GM08714 (cell line): Measurements from ENCODE around the gene CREB3L2.
"Not testable (repeated sequence)": the region's sequence is repeated elsewhere in the genome, so short reads cannot be mapped to it uniquely, and the experiment has no call there.

Experiments used
- H3K4me3 ChIP-seq: fragments of 200-500 bp; sonication (Bioruptor generic); 2 replicates; pipeline ENCODE4 v1.5.1; 2014; ENCODE audit warnings: mild to moderate bottlenecking, low read length, inconsistent platforms
- ZNF274 ChIP-seq: IDR thresholded peaks from 2 replicates; pipeline ENCODE4 v1.6.1; 2012; ENCODE audit warnings: mild to moderate bottlenecking, low read depth, low read length

CREB3L2 gene

DNA sequence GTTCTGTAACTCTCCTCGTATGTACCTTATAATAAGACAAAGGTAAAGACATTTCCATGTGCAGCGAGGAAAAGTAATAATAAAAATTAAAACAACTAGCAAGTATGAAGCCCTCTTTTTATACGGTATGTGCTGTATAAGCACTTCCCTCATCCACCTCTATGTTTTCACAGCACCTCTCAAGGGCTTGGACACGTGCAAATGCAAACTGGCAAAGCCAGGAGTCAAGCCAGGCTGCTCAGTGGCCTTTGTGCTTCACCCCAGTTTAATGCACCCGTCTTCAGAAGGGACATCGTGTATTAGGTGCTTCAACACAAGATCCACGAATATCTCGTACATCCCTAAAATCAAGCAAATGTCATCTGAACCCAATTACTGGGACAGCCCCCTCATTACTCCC is 153.8 kb downstream of the CREB3L2 start:
- no peak overlapping the region for H3K4me3 ChIP-seq
- TF ChIP-seq ZNF274 = no peak

GRCh38 chr7:137847568-137848050 is 154.3 kb downstream of the CREB3L2 start:
- TF ChIP-seq ZNF274 = no peak
- peak overlapping the region; percentile 15; the same call in 1 of the 2 replicates for H3K4me3 ChIP-seq

- peak within 1 kb of the TSS; percentile 46 for H3K4me3 ChIP-seq
- no peak for TF ChIP-seq ZNF274
Observed at GRCh38 chr7:137846827-137847567, 154.9 kb downstream of the CREB3L2 start, which contains the start of gene DGKI. Gene DGKI, minus strand, starts transcription at chr7:137846974.

DNA sequence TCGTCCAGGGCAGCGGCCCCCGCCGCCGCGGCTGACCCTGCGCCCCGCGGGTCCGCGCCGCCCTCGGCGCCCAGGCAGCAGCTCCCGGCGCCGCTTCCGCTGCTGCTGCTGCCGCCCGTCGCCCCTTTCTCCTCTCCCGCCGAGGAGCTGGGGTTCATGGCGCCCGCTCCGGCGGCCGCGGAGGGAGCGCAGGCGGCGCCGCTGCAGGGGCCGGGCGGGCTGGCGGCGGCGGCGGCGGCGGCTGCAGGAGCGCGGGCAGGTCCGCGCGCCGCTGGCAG is 155.4 kb downstream of the CREB3L2 start:
- no peak for TF ChIP-seq ZNF274
- H3K4me3 ChIP-seq = peak overlapping the region; percentile 46

DNA sequence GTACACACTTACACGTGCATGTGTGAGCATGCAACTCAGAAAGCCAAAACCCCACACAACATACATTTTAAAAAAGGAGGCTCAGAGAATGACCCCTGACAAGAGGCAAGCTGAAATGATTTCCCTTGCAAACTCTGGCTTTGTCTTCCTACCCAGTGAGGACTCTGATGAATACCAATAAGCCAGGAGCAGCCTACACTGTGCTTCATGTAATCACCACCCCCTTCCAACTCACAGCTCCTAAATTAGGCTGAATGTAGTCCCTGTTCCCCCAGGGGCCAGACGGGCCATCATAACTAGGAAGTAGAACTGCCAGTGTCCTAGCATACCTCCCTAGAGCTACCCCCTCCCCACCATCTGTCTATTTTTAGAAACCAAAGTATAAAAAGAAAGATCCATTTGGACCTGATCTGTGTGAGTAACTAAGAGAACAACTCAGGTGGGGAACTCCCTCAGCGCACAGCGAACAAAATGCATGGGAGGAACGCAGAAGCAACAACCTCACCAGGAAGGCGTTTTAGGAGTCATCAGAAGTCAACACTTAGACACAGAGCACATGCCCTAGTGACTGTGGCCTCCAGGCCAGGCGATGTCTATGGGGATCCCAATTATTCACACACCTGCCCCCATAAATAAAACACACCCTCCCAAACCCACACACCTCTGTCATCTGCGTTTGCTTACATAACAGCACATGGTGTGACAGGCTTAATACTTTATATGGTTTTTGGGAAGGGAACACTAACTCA is 157.0 kb downstream of the CREB3L2 start:
- no peak overlapping the region for H3K4me3 ChIP-seq

GRCh38 chr7:137839903-137840779 is 161.7 kb downstream of the CREB3L2 start:
- H3K4me3 ChIP-seq = no peak overlapping the region
- TF ChIP-seq ZNF274 = no peak

More for the DNA sequence above, 157.0 kb downstream of the CREB3L2 start:
- TF ChIP-seq ZNF274 = no peak

DNA sequence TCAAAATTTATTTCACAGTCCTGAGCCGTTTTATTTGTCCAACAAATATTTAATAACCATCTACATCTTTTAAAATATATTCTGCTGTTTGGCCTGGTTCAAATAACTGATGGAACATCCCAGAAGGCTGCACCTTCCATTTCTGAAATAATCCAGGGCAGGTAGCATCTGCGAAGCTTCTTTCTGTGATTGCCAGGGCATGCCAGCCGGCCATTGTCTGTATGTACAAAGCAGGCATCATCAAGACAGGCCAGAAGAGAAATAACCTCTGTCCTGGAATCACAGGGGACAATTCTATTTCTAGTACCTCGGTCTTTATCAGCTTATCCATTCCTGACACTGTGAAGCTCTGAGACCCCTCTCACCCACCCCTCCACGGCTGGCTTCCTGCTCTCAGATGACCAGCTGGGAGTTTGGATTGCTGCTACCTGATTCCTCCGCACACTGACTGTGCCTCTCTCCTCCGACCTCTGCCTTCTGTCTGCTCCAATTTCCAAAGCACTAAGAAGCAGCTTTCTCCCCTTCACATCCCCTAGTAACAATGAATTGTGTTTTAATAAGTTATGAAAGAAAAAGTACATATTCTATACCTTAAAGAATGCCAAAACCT is 163.1 kb downstream of the CREB3L2 start:
- H3K4me3 ChIP-seq = no peak overlapping the region
- TF ChIP-seq ZNF274 = no peak

- H3K4me3 ChIP-seq = no peak overlapping the region
- no peak for TF ChIP-seq ZNF274
Observed at GRCh38 chr7:137836541-137836940, 165.3 kb downstream of the CREB3L2 start.

DNA sequence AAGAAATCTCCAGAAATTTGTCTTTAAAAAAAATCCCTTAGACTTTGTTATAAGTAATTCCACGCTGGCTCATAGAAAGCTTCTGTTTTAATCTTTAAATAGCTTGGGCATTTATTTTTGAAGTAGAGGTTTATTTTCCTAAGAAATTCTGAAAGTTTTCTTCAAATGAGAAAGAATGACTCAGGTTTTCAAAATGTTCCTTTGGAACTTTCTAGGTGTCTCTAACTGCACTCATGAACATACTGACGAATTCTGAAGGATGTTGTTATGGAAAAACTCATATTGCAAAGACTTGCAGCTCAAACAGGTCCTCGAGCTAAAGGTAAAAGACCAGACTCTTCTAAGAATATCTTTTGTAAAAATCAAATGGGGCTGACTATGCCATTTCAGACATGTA is 165.8 kb downstream of the CREB3L2 start:
- TF ChIP-seq ZNF274 = no peak
- no peak overlapping the region for H3K4me3 ChIP-seq

- no peak overlapping the region for H3K4me3 ChIP-seq
- TF ChIP-seq ZNF274 = no peak
Observed at GRCh38 chr7:137835486-137836112, 166.3 kb downstream of the CREB3L2 start.

DNA sequence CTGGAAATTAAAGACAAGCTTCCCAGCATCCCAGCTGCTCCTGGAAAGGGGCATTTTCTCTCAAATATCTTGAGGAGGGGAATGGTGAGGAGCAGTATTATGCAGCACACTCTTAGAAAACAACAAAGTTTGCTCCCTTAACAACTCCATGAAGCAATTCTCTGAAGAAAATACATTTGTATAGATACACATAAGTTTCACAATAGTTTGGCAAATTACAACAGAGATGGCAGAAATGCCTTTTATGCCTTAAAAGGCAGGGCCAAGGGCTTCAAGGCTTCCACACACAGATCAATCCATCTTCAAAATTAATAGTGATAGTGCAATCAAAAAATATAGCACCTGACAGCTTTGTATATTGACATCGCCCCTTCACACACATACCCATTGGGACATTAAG is 167.3 kb downstream of the CREB3L2 start:
- TF ChIP-seq ZNF274 = no peak
- no peak overlapping the region for H3K4me3 ChIP-seq

- H3K4me3 ChIP-seq = not testable (repeated sequence)
Observed at GRCh38 chr7:137832990-137833389, 168.9 kb downstream of the CREB3L2 start.

- H3K4me3 ChIP-seq = no peak overlapping the region
- no peak for TF ChIP-seq ZNF274
Observed at GRCh38 chr7:137832382-137832781, 169.5 kb downstream of the CREB3L2 start.

- not testable (repeated sequence) for H3K4me3 ChIP-seq
Observed at GRCh38 chr7:137831555-137831954, 170.3 kb downstream of the CREB3L2 start.
